Caco-2 (cell line): Measurements from ENCODE around the gene ELAC1. TPM values are rescaled to one million over a fixed set of nuclear protein-coding genes. Genes with fewer than 3 reads are reported as not detected.

Experiments
- BruUV-seq: library from RNA; stranded (reverse); fragments of 400-500 nt; replicated peaks from 2 replicates; lab custom pipeline; 2021; lab: Mats Ljungman, UMichigan
- CTCF ChIA-PET: fragments of 300-600 bp; sonication (Branson Sonifier 250); formaldehyde crosslinking; loops from one replicate; lab custom pipeline; 2022; ENCODE audit warnings: antibody characterized with exemption; lab: Charles Lee
- POLR2A ChIA-PET: fragments of 300-600 bp; sonication (Branson Sonifier 250); formaldehyde crosslinking; loops from one replicate; lab custom pipeline; 2022; ENCODE audit warnings: antibody characterized with exemption; lab: Charles Lee
- DNase-seq, 2 experiments: peaks; one replicate each; pipeline versions ENCODE4 v3.0.0 to v3.0.0-alpha.2; 2020 to 2022
- H3K27me3 ChIP-seq: replicated peaks from 2 replicates; pipeline ENCODE4 v1.6.0; 2011; ENCODE audit warnings: low read length; ENCODE audit not compliant: control insufficient read depth, insufficient read depth
- H3K36me3 ChIP-seq: 2 replicates; pipeline ENCODE4 v1.5.1; 2011; ENCODE audit warnings: low read length; ENCODE audit not compliant: control insufficient read depth, insufficient read depth
- H3K4me1 ChIP-seq: fragments of 250-450 bp; sonication (Bioruptor Pico); 2 replicates; pipeline ENCODE4 v1.5.1; 2020; ENCODE audit warnings: mild to moderate bottlenecking
- H3K4me3 ChIP-seq: 2 replicates; pipeline ENCODE4 v1.5.1; 2011; ENCODE audit warnings: low read depth, mild to moderate bottlenecking, control low read depth, low read length
- H3K9me3 ChIP-seq: fragments of 250-450 bp; sonication (Bioruptor Pico); 2 replicates; pipeline ENCODE4 v1.5.1; 2020; ENCODE audit warnings: mild to moderate bottlenecking, moderate library complexity
- H3K27ac Mint-ChIP-seq: one replicate; pipeline ENCODE4 v1.8.0; 2022; ENCODE audit warnings: mixed read lengths; ENCODE audit not compliant: unreplicated experiment
- H3K27me3 Mint-ChIP-seq: one replicate; pipeline ENCODE4 v1.8.0; 2022; ENCODE audit warnings: mixed read lengths; ENCODE audit not compliant: insufficient read depth, unreplicated experiment
- H3K36me3 Mint-ChIP-seq: one replicate; pipeline ENCODE4 v1.8.0; 2022; ENCODE audit warnings: mild to moderate bottlenecking, mixed read lengths; ENCODE audit not compliant: insufficient read depth, unreplicated experiment
- H3K4me1 Mint-ChIP-seq: one replicate; pipeline ENCODE4 v1.8.0; 2022; ENCODE audit warnings: low read depth, mixed read lengths; ENCODE audit not compliant: unreplicated experiment
- H3K4me3 Mint-ChIP-seq: one replicate; pipeline ENCODE4 v1.8.0; 2022; ENCODE audit warnings: mild to moderate bottlenecking, moderate library complexity, mixed read lengths; ENCODE audit not compliant: unreplicated experiment
- H3K9me3 Mint-ChIP-seq: one replicate; pipeline ENCODE4 v1.8.0; 2022; ENCODE audit warnings: mixed read lengths; ENCODE audit not compliant: unreplicated experiment
- CTCF ChIP-seq, 2 experiments: fragments of 200-600 bp in 1 of 2; IDR thresholded peaks; 1 replicate in 1 of 2; 2 replicates in 1 of 2; pipeline versions ENCODE4 v1.5.1 to v1.8.0; 2011 to 2022; ENCODE audit warnings: antibody characterized with exemption in 1 of 2, control low read depth in 1 of 2, inconsistent platforms in 1 of 2, low read depth in 1 of 2, low read length in 1 of 2, mild to moderate bottlenecking in 1 of 2, moderate library complexity in 1 of 2; ENCODE audit not compliant: insufficient read depth in 1 of 2, severe bottlenecking in 1 of 2, unreplicated experiment in 1 of 2
- intact Hi-C: fragments of 100-400 bp; cut with micrococcal nuclease; formaldehyde crosslinking; loops from one replicate; pipeline ENCODE4 v1.10.0; 2022; ENCODE audit not compliant: unreplicated experiment
- total RNA-seq: library from RNA; stranded (reverse); gene quantifications from 2 replicates; pipeline ENCODE4 v1.2.3, GENCODE V29; 2022

ELAC1 gene
- total RNA-seq, 1 experiment from 2014 or later: 5.3 TPM

- H3K4me1 ChIP-seq: no peaks in the 10 kb centered on the region
- CTCF ChIA-PET: no interaction called here
- H3K27me3 ChIP-seq: no peaks in the 10 kb centered on the region
- H3K4me3 ChIP-seq: no peak overlapping the region
- H3K36me3 Mint-ChIP-seq: no peaks in the 10 kb centered on the region
- H3K9me3 ChIP-seq: no peaks in the 10 kb centered on the region
- no peaks in the 10 kb centered on the region for H3K9me3 Mint-ChIP-seq
- no peaks in the 10 kb centered on the region for H3K4me1 Mint-ChIP-seq
- no peaks in the 10 kb centered on the region for H3K27me3 Mint-ChIP-seq
- no peaks in the 10 kb centered on the region for H3K36me3 ChIP-seq
- no peak overlapping the region for H3K4me3 Mint-ChIP-seq
- POLR2A ChIA-PET: no interaction called here
- H3K27ac Mint-ChIP-seq: no peak overlapping the region
- TF ChIP-seq CTCF (IDR thresholded peaks at IDR 0.05; ENCODE audit: insufficient read depth in 1 of 2, low read depth in 1 of 2, low read length in 1 of 2, severe bottlenecking in 1 of 2, unreplicated experiment in 1 of 2): no peak
- intact Hi-C loops: no loop called here
- no peak for DNase-seq
- no TSS peak for BruUV-seq
These were observed 33.2 kb upstream of the ELAC1 start for GRCh38 chr18:50934545-50935211.

GRCh38 chr18:50935493-50936191 is 32.2 kb upstream of the ELAC1 start:
- H3K36me3 ChIP-seq: no peaks in the 10 kb centered on the region
- no peak for TF ChIP-seq CTCF (IDR thresholded peaks at IDR 0.05; ENCODE audit: insufficient read depth in 1 of 2, low read depth in 1 of 2, low read length in 1 of 2, severe bottlenecking in 1 of 2, unreplicated experiment in 1 of 2)
- POLR2A ChIA-PET: no interaction called here
- H3K4me3 ChIP-seq: no peak overlapping the region
- H3K4me3 Mint-ChIP-seq: no peak overlapping the region
- CTCF ChIA-PET: no interaction called here
- intact Hi-C loops: no loop called here
- no peaks in the 10 kb centered on the region for H3K4me1 ChIP-seq
- H3K9me3 Mint-ChIP-seq: no peaks in the 10 kb centered on the region
- no peaks in the 10 kb centered on the region for H3K4me1 Mint-ChIP-seq
- no peak overlapping the region for H3K27ac Mint-ChIP-seq
- H3K27me3 Mint-ChIP-seq: no peaks in the 10 kb centered on the region
- no peaks in the 10 kb centered on the region for H3K36me3 Mint-ChIP-seq
- no TSS peak for BruUV-seq
- no peaks in the 10 kb centered on the region for H3K27me3 ChIP-seq
- DNase-seq: no peak
- no peaks in the 10 kb centered on the region for H3K9me3 ChIP-seq

- TF ChIP-seq CTCF (IDR thresholded peaks at IDR 0.05; ENCODE audit: insufficient read depth in 1 of 2, low read depth in 1 of 2, low read length in 1 of 2, severe bottlenecking in 1 of 2, unreplicated experiment in 1 of 2): no peak
- POLR2A ChIA-PET: no interaction called here
- H3K4me3 ChIP-seq: no peak overlapping the region
- H3K36me3 ChIP-seq: no peaks in the 10 kb centered on the region
- no TSS peak for BruUV-seq
- H3K27me3 ChIP-seq: no peaks in the 10 kb centered on the region
- CTCF ChIA-PET: no interaction called here
- intact Hi-C loops: no loop called here
- no peaks in the 10 kb centered on the region for H3K4me1 Mint-ChIP-seq
- no peaks in the 10 kb centered on the region for H3K27me3 Mint-ChIP-seq
- H3K4me3 Mint-ChIP-seq: no peak overlapping the region
- H3K9me3 ChIP-seq: no peaks in the 10 kb centered on the region
- DNase-seq: no peak
- H3K9me3 Mint-ChIP-seq: no peaks in the 10 kb centered on the region
- H3K27ac Mint-ChIP-seq: no peak overlapping the region
- no peaks in the 10 kb centered on the region for H3K4me1 ChIP-seq
- H3K36me3 Mint-ChIP-seq: no peaks in the 10 kb centered on the region
These were observed 30.7 kb upstream of the ELAC1 start for GRCh38 chr18:50937183-50937582.
